Esophagus muscularis mucosa (tissue), 4 donors: ENCODE data around the gene ZNF275.

Source experiments
- CTCF ChIP-seq, 3 experiments: fragments of 200-600 bp in 2 of 3; fragments of 450-650 bp in 1 of 3; sonication (generic) in 2 of 3; IDR thresholded peaks; one replicate each; pipeline ENCODE4 v1.5.1; 2017 to 2019; ENCODE audit warnings: antibody characterized with exemption in 3 of 3, mild to moderate bottlenecking in 2 of 3, moderate library complexity in 1 of 3
- EP300 ChIP-seq: sonication (generic); formaldehyde crosslinking; IDR thresholded peaks from one replicate; pipeline ENCODE4 v1.6.1; 2017; ENCODE audit warnings: antibody characterized with exemption
- POLR2A ChIP-seq: fragments of 450-650 bp; IDR thresholded peaks from one replicate; pipeline ENCODE4 v1.6.1; 2017; ENCODE audit warnings: antibody characterized with exemption, moderate library complexity, mild to moderate bottlenecking, low read depth
- POLR2AphosphoS5 ChIP-seq, 2 donors: sonication (generic); formaldehyde crosslinking; IDR thresholded peaks; one replicate each; pipeline ENCODE4 v1.6.1; 2017; ENCODE audit warnings: antibody characterized with exemption in 2 of 2

GRCh38 chrX:153317306-153317705 is 16.6 kb upstream of the ZNF275 start:
- no peak for TF ChIP-seq POLR2AphosphoS5 (IDR thresholded peaks at IDR 0.05)
- TF ChIP-seq CTCF (IDR thresholded peaks at IDR 0.05) = no peak
- no peak for TF ChIP-seq POLR2A
- no peak for TF ChIP-seq EP300
